ENCODE measurements around the gene PRLR.

DNA sequence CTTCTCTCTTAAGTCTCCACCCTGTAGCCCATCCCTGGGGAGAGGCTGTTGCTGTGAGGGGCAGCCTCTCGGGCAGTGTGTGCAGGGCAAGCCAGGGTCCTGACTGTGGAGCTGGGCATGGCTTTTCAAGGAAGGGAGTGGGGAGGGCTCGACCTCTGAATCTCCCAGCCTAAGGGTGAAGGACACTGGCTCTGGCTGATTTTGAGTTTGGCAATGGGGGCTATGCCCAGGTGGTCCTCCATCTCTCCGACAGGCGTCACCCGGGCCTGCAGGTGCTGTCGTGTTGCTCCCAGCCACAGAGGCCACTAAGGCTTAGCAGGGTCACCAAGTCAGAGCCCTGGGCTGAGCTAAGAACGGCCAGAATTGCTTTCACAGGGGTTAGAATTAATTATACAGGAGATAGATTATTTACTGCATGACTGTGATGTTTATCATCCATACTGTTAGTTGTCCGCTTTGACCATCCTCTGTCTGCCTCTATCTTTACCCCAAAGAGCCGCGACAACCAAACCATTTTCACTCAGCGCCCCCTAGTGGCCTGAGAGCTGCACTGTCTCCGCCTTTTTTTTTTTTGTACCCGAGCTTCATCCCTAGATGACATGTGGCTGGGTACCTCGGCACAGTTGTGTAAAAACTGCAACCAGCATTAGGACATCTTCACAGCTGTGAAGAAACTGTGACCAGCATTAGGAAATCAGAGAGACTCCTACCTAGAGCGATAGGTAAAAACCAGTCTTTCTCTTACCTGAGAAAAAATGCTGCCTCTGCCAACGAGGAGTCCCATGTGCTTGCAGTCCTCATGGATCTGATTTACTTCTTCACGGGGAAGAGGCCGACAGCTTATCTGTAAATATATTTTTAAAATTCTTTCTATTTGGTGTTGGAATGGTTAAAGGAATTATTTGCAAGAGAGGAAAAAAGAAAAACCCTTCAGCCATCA lies 227.0 kb downstream of the PRLR start:
- no peak for TF ChIP-seq POLR2A (IDR thresholded peaks at IDR 0.05)
- TF ChIP-seq, protein P1, sequence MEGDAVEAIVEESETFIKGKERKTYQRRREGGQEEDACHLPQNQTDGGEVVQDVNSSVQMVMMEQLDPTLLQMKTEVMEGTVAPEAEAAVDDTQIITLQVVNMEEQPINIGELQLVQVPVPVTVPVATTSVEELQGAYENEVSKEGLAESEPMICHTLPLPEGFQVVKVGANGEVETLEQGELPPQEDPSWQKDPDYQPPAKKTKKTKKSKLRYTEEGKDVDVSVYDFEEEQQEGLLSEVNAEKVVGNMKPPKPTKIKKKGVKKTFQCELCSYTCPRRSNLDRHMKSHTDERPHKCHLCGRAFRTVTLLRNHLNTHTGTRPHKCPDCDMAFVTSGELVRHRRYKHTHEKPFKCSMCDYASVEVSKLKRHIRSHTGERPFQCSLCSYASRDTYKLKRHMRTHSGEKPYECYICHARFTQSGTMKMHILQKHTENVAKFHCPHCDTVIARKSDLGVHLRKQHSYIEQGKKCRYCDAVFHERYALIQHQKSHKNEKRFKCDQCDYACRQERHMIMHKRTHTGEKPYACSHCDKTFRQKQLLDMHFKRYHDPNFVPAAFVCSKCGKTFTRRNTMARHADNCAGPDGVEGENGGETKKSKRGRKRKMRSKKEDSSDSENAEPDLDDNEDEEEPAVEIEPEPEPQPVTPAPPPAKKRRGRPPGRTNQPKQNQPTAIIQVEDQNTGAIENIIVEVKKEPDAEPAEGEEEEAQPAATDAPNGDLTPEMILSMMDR (IDR thresholded peaks at IDR 0.05): peak; percentile 45 to 85 (median 74)

Measured in right lobe of liver (tissue), 4 donors.